ENCODE measurements around the gene ULK4.

ULK4 gene

DNA sequence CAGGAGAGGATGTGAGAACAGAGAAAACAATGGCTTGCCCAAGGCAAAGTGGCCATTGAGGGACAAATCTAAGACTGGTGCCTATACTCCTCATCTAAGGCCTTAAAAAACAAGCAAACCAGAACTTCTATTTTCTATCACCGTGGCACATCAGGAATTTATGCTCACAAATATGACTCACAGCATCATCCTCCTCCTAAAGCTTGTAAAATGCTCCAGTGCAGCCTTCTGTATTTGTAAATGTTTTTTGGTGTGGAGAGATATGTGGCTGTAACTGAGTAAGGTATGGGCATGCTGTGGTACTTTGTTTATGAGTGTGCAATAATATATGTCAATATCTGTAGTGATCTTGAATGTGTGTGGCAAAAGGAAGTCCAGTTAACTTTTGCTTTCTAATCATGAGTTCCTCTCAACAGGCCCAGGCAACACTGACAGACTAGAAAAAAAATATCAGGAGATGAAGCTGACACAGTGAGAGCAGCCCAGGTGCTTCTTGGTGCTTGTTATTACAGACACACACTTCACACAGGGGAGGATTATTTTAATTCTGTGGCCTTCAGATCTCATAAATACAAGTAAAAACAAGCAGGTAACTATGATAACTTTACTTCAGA is 702.3 kb downstream of the ULK4 start:
- no peak for DNase-seq (ENCODE audit: low spot score)

DNA sequence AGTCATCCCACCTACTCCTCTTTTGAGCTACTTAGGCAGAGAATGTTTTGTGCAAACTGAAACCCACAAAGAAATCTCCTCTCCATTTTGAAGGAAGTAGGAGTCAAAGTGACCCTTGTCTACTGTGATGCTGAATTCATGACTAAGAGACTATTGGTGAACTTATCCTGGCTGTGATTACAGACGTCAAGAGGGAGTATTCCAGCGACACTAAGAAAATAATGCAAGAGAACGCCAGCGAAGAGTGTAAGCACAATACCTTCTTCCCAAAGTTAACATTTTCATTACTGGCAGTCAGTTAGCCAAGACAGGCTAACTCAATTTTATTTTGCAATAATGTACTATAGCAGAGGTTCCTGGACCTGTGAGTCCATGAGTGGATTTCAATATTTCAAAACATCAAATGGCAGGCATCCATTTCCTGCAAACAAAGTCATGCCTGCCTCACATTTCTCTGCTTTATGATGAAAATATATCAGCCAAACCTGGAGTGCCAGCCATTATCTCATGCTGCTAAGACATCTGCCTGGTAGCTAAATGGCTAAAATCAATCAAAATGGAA is 703.6 kb downstream of the ULK4 start:
- no peak for DNase-seq (ENCODE audit: low spot score)

DNA sequence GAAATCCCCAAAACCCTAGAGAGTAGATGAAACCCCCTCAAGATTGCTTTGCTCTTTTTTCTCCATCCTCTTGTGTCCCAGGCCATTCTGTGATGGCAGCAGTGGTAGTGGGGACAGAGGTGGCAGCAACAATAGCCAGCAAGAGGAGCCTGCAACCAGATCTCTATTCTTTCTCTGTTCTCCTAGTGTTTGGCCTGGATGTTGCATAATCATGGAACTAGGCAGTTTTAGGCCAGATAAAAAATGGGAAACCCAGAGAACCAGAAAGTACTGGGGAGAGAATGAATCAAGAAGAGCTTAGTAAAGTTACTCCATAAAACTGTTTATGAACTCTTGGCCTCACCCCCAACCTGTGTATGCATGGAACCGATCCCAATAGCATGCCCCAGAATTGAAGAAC is 710.3 kb downstream of the ULK4 start:
- no peak for DNase-seq (ENCODE audit: low spot score)

DNA sequence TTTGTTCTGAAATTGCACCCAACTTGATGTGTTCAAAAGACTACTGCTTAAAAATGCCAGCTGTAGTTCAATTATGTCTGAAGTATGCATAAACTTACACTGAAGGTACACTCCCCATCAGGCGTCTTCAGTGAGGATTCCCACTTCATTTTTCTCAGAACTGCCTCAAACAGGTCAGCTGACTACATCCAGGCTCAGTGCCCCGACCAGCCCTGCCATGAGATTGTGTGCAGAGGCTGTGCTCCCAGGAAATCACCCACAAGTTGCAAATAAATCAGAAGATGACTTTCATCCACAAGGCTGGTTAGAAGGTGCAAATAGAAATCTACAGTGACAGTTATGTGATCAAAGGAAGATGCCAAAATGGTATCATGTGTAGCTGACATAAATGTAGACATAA is 711.1 kb downstream of the ULK4 start:
- DNase-seq (ENCODE audit: low spot score), result no peak

DNA sequence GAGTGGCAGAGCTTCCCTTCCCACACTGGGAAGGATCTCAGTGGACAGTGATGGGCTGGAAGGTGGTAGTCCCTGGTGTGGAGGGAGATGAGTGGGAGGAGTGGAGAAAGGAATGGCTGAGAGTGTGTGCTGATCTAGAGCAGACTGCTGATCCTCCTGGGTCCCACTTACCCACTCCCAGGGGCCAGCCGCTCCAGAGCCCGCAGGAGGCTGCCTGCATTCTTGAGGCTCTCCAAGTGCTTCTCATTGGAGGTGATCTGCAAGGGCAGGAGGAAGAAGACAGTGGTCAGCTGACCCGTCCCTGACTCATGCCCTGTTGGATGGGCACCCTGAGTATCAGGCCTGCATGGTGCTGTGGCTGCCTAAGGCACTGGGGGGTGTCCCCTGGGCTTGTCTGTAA is 712.6 kb downstream of the ULK4 start:
- no peak for DNase-seq (ENCODE audit: low spot score)

DNA sequence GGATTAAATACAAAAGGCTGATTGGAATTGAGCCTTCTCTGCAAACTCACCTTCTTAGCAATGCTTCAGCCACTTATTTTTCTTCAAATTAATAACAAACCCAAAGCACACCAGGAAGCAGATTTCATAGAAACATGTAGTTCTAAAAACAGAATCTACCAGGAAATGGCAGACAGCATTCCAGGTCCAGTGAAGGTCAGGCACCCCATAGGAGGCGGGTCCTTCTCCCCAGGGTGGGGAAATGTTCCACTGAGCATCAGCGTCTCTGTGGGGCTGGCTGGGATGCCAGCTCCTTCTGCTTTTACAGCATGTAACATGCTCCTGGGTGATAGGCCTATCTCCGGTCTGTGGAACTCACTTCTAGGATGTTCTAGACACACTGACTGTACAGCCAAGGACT is 713.4 kb downstream of the ULK4 start:
- no peak for DNase-seq (ENCODE audit: low spot score)

DNA sequence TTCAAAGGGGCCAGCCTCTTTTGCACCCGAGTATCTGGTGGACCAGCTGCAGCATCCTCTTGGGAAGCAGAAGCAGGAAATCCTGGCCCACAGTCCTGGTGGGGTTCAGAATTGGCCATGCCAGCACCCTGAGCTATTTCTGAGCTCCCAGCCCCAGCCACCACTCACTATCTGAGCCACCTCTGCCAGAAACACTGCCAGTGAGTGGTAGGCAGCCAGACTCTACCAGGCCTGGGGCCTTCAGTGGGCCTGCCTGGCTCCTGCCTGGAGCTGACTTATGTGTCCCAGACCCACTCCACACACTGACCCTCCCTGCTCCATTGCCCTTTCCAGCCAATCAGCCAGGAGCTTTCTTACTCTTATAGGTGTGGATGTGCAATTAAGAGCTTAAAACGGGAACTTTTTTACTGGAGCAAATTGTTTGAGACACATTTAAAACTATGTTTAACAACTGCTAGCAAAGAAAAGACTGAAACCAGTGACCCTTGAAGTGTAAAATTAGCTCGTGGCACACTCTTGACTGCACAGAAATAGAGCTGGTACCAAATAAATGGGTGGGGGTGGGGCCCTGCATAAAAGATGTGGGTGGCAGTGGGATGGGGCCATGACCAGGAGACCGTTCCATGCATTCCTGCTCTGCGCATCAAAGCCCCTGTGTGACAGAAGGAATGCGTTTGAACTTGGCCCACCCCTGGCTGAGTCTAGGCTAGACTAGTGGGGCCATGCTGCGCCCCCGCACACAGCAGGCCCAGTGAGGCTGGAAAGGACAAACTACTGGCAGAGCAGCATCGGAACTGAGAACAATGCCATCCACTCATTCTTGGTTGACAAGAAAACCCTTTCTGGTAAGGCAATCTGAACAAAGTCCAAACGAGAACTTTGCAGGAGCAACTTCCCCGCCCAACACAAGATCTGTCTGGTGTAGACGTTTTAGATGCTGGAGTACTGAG is 714.6 kb downstream of the ULK4 start:
- DNase-seq (ENCODE audit: low spot score), result peak; percentile 16

DNA sequence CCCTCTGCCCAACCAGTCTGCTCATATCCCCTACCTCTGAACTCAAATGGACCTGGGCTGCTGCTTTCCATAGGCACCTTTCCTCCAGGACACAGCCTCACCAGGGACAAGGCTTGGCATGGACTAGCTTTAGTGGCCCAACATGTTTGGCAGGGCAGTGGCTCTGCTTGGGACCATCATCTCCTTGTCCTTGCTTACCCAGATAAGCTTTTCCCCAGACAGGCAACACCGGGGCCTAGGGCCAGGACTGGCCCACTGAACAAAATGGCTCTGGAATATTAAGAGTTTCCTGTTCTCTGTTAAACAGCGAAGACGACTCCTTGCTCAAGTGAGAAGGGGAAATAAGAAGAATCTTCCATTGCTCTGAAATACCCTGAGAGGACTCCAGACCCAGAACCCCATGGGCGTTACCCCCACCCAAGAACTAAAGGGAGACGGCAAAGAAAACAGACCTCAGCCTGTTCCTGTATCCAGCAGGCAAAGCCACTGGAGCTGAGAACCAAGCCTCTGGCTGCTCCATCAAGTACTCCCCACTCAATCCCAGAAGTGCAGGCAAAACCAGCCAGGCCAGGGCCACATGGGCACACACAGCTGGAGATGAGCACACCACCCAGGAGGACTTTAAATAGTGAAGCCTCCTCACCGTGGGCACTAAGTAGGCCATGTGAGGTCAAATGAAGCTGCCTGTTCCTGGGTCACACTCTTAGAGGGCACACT is 717.1 kb downstream of the ULK4 start:
- no peak for DNase-seq (ENCODE audit: low spot score)

DNA sequence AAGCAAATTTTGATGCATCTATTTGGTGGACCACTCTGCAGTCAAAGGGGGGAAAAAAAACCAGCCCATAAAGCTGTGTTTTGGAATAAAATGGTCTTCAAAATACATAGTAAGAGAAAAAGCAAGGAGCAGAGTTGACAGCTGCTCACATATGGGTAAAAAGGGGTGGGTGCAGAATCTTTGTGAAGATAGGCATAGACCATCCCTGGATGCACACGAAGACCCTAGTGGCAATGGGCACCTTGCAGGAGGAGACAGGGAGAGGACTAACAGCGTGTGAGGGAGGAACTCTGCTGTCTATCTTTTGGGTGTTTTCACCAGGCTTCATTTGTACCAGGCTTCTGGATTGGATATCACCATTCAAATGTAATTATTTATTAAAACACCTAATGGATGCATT is 718.7 kb downstream of the ULK4 start:
- no peak for DNase-seq (ENCODE audit: low spot score)

DNA sequence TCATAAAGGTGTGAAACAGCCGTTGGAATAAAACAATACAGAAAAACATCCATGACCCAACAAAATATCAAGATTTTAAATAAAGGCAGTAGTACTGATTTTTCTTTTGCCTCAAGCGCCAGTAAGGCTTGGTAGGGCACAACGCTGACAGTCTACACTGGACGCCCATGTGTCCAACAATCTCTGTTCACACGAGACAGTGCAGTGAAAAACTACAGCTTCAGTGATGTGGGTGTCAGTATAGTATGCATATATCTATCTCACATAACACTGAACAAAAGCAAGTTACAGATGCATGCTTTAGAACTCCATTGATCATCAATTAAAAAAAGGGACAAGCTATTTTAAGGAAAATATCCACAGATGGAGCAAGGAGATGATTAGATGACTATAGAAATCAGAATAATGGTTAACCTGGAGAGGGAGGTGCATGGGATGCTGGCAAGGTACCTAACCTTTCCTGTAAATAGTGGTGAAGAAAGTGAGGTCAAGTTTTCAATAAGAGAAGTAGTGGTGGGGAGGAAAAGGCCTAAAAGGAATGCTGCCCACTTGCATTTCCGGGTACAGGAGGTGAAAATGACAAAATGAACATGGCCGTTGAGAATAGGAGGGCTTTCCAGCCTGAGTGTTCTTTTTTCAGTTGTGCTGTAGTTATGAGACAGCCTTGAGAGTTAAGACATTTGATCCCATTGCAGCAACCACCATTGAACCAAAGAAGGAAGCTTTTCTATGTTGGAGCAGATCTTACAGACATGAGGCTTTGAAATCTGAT is 719.9 kb downstream of the ULK4 start:
- no peak for DNase-seq (ENCODE audit: low spot score)

DNA sequence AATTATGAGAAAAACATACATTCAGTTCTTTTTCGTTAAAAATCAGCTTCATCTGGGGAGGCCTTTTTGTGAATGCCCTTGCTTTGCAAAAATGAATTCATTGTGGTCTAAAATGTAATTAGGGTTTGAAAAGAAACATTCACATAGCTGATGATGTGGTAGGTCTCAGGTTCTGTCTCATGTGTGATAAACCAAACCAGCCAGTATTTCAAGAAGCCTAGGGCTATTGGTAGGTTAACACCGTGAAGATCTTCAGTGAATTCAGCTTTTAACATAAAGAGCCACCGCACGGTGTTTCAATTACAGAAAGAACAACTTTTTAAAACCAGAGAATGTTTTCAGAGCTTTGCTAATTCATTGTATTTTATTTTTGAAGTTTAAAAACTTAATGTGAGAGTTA is 720.7 kb downstream of the ULK4 start:
- no peak for DNase-seq (ENCODE audit: low spot score)

DNA sequence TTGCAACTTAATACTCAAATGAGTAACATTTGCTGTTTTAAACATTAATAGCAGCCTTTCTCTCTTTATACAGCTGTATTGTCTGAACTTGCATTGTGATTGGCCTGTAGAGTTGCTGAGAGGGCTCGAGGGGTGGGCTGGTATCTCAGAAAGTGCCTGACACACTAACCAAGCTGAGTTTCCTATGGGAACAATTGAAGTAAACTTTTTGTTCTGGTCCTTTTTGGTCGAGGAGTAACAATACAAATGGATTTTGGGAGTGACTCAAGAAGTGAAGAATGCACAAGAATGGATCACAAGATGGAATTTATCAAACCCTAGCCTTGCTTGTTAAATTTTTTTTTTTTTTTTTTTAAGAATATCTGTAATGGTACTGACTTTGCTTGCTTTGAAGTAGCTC is 722.3 kb downstream of the ULK4 start:
- DNase-seq (ENCODE audit: low spot score), result no peak

DNA sequence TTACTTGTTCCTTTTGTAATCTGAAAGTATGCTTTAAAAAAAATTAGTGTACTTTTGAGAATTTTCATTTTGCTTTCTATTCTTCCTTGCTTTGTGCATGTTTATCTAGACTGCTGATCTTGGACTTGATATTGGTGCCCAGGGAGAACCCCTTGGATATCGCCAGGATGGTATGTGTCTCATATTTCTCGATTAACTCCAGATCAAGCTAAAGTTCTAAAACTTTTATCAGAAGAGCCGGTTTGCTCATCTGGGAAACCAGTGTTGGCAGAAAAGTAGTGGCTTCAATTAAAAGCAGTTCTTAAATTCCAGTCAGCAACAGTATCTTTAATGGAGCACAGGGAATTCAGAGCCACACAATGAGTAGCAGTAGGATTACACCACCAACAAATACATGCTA is 724.0 kb downstream of the ULK4 start:
- no peak for DNase-seq (ENCODE audit: low spot score)

DNA sequence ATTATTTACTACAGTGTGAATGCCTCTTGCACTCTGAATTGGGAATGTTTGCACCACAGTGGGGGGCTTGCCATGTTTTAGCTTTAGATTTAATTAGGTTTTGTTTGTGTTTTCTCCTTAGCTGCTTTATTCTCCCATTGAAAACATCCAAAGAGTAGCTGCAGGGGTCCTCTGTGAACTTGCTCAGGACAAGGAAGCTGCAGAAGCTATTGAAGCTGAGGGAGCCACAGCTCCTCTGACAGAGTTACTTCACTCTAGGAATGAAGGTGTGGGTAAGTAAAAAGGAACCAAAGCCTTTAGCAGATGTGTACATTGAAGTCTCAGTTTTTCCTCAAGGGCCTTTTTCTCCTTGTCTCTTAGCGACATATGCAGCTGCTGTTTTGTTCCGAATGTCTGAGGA is 725.7 kb downstream of the ULK4 start:
- DNase-seq (ENCODE audit: low spot score), result no peak

DNA sequence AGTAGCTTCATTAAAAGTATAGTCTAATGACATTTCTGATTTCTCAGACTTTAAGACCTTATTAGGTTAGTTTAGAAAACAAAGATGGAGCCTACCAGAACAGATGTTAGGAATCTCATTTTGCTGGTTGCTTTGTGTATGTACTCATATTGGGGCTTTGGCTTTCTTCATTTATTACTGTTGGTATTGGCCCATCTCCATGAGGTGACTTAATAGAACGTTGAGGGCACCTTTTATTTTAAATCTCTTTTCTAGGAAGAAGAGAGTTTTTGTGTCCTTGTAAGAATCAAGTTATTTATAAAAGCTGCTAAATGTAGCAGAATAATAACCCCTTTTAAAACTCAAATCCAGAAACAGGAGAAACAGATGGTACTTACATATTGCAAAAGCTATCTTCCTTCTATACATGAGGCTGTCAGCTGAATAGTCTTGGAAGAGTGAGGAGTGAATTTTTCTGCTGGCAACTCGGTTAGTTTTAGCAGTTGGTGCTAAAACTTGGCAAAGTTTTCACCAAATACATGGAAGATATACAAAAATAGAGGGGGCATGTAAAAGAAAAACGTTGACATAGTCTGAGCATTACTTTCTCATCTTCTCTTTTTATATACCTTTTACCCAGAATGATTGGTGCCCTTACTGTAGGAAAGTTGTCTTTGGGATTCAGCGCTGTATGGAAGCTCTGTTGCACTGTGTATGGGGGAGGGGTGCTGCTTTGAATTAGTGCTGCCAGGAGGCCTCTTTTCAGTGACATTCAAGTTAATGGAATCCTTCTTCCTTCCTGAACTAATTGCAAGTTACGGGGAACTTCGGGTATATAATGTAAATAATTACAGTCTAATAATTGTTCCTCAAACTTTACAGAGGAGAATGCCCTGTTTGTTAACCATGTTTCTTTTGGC is 726.8 kb downstream of the ULK4 start:
- no peak for DNase-seq (ENCODE audit: low spot score)

DNA sequence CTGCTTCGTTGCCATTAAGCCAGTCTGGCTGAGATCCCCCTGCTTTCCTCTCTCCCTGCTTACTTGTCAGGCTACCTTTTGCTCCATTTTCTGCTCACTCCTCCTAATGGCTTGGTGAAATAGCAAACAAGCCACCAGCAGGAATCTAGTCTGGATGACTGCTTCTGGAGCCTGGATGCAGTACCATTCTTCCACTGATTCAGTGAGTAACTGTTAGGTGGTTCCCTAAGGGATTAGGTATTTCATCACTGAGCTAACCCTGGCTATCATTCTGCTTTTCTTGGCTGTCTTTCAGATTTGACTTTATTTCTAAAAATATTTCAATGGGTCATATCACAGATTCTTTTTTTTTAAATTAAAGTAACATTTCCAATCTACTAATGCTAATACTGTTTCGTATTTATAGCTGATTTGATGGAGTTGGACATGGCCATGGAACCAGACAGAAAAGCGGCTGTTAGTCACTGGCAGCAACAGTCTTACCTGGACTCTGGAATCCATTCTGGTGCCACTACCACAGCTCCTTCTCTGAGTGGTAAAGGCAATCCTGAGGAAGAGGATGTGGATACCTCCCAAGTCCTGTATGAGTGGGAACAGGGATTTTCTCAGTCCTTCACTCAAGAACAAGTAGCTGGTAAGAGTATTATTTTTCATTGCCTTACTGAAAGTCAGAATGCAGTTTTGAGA is 737.6 kb downstream of the ULK4 start:
- DNase-seq (ENCODE audit: low spot score), result no peak

DNA sequence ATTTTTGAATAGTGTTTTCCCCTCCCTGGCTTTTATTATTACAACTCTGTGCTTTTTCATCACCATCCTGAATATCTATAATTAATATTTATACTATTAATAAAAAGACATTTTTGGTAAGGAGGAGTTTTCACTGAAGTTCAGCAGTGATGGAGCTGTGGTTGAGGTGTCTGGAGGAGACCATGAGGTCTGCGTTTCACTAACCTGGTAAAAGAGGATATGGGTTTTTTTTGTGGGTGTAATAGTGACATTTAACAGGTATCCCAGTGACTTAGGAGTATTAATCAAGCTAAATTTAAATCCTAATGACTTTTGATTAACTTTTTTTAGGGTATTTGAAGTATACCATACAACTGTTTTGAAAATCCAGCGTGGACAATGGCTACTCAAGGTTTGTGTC is 738.2 kb downstream of the ULK4 start:
- no peak for DNase-seq (ENCODE audit: low spot score)

DNA sequence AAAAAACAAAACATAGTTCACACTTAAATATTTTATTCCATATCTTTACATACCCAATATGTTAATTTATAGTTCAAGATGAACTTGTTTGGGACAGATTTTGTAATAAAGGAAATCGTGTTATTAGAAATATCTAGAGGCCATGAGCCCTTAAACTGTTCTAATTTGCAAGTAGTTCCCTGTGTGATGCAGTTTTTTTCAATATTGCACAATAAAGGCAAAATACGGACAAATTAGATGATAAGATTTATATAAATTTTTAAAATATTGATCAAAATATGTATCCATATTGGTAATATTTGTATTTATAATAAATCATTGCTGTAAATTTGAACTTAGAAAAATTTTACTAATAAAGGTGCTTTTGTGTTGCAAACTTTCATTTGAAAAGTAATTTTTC is 738.8 kb downstream of the ULK4 start:
- DNase-seq (ENCODE audit: low spot score), result no peak

DNA sequence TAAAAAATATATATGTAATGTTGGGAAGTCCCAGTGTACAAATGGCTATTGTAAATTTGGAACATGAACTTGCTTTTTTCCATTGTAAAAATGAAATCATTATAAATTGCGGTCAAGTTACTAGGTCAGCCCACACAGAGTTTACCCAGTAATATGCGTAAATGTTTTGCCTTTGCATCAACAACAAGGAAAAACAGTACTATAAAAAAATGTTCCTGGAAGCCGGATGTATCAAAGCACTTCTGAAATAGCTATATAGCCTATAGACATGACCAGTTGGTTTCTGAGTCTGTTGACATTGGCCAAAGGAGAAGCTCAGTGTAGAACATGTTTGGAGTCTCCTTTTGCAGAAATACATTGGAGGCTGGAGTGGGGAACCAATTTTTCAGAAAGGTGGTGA is 739.4 kb downstream of the ULK4 start:
- no peak for DNase-seq (ENCODE audit: low spot score)

DNA sequence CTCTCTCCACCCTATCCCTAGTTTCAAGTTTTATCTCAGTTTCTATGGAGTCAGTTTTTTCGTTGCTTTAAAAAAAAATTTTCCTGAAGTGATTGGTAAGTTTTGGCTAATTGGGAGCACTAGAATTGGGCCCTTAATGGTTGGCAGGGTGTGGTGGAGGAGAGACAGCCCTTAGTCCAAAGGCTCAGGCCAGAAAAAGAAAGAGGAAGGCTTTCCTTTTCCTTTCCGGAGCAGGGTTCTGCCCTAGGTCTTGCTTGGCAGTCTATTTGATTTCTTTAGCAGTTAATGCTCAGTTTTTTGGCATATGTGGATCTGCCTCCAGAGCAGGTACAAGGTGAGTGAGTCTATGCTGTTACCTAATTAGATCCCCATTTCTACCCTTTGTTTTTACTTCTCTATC is 739.9 kb downstream of the ULK4 start:
- no peak for DNase-seq (ENCODE audit: low spot score)

All from putamen (tissue), 1 donor.